ENCODE results near the gene TNFRSF12A.

DNA sequence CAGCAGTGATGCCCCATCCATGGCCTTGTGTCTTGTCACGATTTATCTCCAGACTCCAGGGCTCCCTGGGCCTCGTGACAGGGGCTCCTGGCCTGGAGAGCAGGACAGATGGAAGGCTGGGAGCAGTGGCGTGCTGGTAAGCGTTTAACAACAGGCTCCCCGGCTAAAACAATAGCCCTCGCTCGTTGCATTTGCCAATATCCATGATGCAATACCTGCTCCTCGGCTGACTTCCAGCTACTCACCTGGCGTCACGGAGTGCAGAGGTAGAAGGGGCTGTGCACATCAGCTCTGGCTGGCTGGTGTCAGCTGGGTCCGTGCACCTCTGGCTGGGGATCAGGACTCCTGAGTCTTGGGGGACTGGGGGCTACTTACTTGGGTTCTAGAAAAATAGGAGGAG lies 18.1 kb downstream of the TNFRSF12A start:
- no peak for TF ChIP-seq POLR2AphosphoS5 (IDR thresholded peaks at IDR 0.05)
- TF ChIP-seq, protein P1, sequence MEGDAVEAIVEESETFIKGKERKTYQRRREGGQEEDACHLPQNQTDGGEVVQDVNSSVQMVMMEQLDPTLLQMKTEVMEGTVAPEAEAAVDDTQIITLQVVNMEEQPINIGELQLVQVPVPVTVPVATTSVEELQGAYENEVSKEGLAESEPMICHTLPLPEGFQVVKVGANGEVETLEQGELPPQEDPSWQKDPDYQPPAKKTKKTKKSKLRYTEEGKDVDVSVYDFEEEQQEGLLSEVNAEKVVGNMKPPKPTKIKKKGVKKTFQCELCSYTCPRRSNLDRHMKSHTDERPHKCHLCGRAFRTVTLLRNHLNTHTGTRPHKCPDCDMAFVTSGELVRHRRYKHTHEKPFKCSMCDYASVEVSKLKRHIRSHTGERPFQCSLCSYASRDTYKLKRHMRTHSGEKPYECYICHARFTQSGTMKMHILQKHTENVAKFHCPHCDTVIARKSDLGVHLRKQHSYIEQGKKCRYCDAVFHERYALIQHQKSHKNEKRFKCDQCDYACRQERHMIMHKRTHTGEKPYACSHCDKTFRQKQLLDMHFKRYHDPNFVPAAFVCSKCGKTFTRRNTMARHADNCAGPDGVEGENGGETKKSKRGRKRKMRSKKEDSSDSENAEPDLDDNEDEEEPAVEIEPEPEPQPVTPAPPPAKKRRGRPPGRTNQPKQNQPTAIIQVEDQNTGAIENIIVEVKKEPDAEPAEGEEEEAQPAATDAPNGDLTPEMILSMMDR (IDR thresholded peaks at IDR 0.05), result no peak
